Measurements from ENCODE around the gene LCNL1. TPM values are rescaled to one million over a fixed set of nuclear protein-coding genes. Genes with fewer than 3 reads are reported as not detected.
A peak's percentile ranks its signal among the peaks of the same experiment; 100 is the strongest.

The LCNL1 gene
- 0.11 TPM in 1 of 2 replicates, not detected in the other for total RNA-seq (2014; rRNA removed)
- polyA plus RNA-seq (2012), result not detected

- no peak for DNase-seq (ENCODE audit: low read depth)
Observed at GRCh38 chr9:136982232-136983051, at the start of gene LCNL1. TSS of gene LCNL1 (plus strand) at chr9:136982993. CDS start at chr9:136983587, 594 bp downstream.

DNA sequence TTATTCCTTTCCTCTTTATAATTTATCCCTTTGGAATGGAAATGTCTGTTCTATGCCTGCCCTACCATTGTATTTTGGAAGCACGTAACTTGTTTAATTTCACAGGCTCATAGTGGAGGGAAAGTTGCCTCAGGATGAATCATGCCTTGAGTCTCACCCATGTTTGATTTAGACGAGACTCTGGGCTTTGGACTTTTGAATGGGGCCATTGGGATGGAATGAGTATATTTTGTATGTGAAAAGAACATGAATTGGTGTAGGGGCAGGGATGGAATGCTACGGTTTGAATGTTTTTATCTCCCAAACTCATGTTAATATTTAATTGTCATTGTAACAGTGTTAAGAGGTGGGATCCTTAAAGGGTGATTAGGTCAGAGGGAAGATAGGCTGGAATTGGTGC lies 48.5 kb upstream of the LCNL1 start:
- no peak for DNase-seq (ENCODE audit: low read depth)

GRCh38 chr9:136935651-136936050 lies 47.1 kb upstream of the LCNL1 start:
- no peak for DNase-seq (ENCODE audit: low read depth)

- peak; percentile 78 for DNase-seq (ENCODE audit: low read depth)
Observed at GRCh38 chr9:136936645-136937170, 46.1 kb upstream of the LCNL1 start.

DNA sequence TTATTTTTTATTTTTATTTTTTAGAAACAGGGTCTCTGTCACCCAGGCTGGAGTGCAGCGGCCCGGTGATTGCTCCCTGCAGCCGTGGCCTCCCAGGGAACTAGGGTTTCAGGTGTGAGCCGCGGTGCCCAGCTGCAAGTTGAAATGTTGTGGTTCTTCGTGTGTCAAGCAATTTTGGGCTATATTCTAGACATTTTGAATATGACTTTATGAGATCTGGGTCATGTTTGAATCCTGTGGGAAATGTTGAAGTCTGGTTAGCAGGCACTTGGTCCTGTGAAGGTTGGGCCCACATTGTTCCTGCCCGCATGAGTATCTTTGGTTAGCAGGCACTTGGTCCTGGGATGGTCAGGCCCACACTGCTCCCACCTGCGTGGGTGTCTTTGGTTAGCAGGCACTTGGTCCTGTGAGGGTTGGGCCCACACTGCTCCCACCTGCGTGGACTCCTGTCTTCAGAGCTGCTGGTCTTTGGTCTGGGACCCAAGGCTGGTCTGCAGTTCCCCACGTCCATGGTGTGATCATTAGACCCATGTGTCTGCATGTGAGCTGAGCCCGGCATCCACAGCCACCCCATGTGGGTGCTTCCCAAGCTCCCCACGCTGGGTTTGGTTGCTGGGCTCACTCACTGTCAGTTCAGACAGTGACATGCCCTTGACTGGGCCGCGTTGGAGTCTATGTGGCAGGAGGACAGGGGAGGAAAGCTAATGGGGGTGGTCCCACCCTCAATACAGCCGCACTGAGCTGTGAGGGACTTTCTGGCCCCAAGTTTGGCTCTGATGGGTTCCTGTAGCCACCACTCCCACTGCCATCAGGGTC lies 45.4 kb upstream of the LCNL1 start:
- DNase-seq (ENCODE audit: low read depth), result no peak

GRCh38 chr9:136939431-136939995 lies 43.3 kb upstream of the LCNL1 start:
- no peak for DNase-seq (ENCODE audit: low read depth)

GRCh38 chr9:136939996-136940525 lies 42.7 kb upstream of the LCNL1 start:
- DNase-seq (ENCODE audit: low read depth), result no peak

DNA sequence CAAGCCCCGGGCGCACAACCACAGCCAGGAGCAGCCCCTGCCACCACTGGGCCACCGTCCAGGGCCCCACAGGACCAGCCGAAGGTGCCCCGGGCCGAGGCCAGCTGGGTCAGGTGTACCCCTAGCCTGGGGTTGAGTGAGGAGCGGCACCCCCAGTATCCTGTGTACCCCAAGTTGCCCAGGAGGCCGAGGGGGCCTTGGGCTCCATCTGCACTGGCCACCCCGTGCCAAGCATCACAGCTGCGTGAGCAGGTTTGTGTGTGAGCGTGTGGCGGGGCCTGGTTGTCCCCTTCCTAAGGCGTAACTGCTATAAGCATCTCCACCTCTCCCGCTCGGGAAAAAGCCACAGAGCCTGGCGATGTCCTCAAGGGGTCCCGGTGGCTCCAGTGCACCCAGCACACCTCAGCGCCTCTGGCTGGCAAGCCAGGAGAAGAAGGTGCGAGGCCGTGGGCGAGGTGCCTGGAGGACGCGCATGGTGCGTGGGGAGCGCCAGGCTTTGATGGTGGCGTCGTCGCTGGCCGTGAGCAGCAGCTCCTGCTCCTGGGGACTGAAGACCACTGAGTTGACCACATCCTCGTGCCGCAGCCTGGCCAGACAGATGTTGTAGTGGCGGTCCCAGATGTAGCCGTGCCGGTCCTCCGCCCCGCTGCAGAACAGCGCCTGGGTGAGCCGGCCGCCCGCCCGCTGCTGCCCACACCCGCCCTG lies 42.1 kb upstream of the LCNL1 start:
- DNase-seq (ENCODE audit: low read depth), result no peak

GRCh38 chr9:136941231-136942111 lies 41.3 kb upstream of the LCNL1 start:
- DNase-seq (ENCODE audit: low read depth), result no peak

GRCh38 chr9:136942112-136942880 lies 40.5 kb upstream of the LCNL1 start:
- no peak for DNase-seq (ENCODE audit: low read depth)

DNA sequence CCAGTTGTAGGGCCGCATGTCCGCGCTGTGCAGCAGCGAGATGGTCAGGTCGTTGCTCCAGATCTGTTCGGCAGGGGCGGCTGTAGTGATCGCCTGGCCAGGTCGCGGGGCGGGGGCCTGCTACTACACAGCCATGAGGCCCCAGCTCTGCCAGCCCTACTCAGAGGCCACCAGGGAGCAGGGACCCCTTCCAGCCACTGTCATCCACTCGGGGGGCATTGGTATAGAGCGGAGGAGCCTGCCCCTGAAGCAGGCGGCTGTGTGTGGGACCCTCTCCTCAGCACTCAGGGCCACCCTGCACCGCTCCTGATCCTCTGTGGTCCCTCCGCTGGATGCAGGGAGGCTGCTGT lies 39.9 kb upstream of the LCNL1 start:
- DNase-seq (ENCODE audit: low read depth), result no peak

GRCh38 chr9:136943291-136944211 lies 39.2 kb upstream of the LCNL1 start:
- peak; percentile 19 for DNase-seq (ENCODE audit: low read depth)

GRCh38 chr9:136944212-136944518 lies 38.6 kb upstream of the LCNL1 start:
- DNase-seq (ENCODE audit: low read depth), result peak; percentile 61

- DNase-seq (ENCODE audit: low read depth), result peak; percentile 90
Observed at GRCh38 chr9:136944519-136945332, 38.1 kb upstream of the LCNL1 start, which contains the start of the genes C8G and FBXW5. TSS of gene C8G (plus strand) at chr9:136945243. CDS start at chr9:136945321, 78 bp downstream. TSS of gene FBXW5 (minus strand) at chr9:136944738. CDS start at chr9:136944083, 655 bp downstream.

DNA sequence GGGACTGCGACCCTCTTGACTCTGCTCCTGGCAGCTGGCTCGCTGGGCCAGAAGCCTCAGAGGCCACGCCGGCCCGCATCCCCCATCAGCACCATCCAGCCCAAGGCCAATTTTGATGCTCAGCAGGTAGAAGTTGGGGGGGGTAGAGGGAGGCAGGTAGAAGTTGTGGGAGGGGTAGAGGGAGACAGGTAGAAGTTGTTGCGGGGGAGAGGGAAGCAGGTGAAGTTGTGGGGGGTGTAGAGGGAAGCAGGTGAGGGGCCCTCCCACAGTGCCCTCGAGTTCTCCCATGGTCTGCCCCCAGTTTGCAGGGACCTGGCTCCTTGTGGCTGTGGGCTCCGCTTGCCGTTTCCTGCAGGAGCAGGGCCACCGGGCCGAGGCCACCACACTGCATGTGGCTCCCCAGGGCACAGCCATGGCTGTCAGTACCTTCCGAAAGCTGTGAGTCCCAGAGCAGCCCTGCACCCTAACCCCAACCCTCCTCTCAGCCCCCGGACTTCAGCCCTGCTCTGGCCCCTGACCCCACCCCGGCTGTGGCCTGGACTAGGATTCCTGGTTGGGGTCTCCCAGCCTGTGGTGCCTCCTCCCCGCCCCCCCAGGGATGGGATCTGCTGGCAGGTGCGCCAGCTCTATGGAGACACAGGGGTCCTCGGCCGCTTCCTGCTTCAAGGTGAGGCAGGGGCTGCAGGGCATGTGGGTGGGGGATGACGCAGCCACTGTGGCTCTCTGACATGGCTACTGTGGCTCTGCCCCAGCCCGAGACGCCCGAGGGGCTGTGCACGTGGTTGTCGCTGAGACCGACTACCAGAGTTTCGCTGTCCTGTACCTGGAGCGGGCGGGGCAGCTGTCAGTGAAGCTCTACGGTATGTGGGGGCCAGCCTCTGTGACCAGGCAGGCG lies 37.2 kb upstream of the LCNL1 start:
- no peak for DNase-seq (ENCODE audit: low read depth)

Measured in LHCN-M2 (cell line).